Cerebellar nuclear complex (tissue), 1 donor: ENCODE results near the gene SYNRG.

Experiments used
- DNase-seq, 2 experiments: peaks; one replicate each; lab custom pipeline; 2025; lab: John Stamatoyannopoulos, UW

The SYNRG gene

DNA sequence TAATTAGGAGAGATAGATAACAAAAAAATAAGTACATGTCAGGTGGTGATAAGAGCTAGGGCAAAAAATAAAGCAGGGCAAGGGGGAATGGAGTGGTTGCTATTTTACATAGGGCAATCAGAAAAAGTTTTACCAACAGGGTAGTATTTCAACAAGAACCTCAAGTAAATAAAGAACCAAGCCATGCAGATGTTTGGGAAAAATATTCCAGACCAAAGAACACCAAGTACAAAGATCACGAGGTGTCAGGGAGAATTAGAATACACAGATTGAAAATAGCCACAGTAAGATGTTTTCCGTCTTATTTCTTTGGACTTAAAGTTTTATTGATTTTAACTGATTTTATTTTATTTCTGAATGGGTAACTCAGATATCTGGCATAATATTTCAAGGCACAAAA lies 11.1 kb downstream of the SYNRG start:
- DNase-seq, result no peak

DNA sequence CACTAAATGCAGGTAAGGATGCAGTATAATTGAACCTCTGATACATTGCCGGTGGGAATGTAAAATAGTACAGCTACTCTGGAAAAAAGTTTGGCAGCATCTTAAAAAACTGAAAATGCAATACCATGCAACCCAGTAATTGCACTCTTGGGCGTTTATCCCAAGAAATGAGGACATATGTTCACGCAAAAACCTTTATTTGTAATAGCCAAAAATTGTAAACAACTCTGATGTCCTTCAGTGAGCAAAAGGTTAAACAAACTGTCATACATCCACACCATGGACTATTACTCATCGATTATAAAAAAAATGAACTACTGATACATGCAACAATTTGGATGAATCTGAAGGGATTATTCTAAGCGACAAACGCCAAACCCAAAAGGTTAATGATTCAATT lies 16.9 kb downstream of the SYNRG start:
- DNase-seq, result no peak

DNA sequence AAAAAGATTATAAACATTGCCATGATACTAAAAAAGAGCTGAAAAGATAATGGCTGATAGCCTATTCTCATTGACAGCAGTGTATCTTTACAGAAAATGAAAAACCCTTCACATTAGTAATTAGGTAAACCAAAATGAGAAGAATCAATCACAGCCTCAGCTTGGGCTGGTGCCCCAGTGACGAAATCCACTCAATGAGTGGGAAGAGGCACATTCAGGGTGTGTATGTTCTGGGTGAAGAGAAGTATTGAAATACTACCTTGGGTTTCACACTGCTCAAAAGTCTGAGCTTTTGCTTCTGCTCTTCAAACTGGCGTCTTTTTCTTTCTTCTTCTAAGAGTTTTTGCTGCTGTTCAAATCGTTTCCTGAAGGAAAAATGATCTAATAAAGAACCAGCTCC lies 24.2 kb downstream of the SYNRG start:
- DNase-seq, result no peak

DNA sequence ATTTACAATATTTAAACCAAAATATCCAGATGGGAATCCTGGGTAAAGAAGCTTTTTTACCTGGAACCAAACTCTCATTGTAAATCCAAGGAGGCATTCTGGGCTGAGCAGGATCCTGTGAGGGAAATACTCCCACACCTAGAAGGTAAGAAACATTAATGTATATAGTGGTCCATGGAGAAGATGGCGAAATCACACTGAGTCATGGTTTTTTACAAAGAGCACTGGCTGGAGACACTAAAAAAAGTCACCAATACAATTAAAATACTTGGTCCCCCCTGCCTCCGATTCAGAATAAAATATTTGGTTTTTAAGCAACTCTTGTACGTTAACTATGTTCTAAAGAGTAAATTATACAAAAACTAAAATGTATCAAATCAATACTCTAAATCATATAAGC lies 32.9 kb downstream of the SYNRG start:
- DNase-seq, result no peak

DNA sequence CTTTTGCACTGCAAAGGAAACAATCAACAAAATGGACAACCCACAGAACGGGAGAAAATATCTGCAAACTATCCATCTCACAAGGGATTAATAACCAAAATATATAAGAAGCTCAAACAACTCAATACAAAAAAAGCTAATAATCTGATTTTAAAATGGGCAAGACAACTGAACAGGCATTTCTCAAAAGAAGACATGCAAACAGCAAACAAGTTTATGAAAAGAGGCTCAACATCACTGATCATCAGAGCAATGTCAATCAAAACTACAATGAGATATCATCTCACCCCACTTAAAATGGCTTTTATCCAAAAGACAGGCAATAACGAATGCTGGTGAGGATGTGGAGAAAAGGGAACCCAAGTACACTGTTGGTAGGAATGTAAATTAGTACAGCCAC lies 34.8 kb downstream of the SYNRG start:
- DNase-seq, result no peak

DNA sequence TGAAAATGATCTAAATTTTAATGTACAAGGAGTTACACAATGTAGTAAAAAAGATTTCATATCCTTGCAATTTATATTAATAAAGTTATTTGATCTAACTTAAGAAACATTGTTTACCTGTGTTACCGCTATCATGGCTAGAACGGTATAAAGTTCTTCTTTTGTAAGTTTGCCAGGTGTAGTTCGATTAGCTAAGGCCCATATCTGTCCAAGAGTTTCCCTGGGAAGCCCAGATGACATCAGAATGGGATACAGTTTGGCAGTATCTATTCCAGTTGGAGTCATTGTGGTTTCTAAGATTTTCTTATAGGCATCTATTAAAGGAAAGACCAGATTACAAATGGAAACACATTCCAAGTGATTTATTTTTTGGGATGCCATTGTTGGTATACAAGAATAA lies 37.5 kb downstream of the SYNRG start:
- no peak for DNase-seq

DNA sequence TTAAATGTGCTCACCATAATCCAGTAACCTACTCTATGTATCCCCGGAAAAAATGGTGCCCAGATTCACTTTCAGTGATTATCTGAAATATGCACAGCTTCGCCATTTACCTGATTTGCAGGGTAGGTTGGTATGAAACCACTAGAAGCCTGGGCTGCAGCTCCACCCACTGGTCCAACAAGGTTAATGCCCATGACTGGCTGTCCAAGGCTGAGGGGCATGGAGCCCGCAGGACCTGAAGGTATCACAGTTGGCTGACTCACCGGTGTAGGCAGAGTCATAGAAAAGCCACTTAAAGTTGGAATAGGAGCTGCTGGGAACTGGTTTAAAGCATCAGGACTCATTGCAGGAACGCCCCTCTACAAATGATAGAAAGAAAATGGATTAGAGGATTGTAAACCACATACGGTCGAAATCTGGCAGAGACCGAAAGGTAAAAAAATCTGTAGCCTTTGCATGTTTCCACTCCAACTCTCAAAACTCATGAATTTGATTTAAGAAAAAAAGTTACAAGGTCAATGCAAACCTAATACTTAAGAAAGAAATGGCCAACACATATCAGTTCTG lies 38.6 kb downstream of the SYNRG start:
- no peak for DNase-seq

DNA sequence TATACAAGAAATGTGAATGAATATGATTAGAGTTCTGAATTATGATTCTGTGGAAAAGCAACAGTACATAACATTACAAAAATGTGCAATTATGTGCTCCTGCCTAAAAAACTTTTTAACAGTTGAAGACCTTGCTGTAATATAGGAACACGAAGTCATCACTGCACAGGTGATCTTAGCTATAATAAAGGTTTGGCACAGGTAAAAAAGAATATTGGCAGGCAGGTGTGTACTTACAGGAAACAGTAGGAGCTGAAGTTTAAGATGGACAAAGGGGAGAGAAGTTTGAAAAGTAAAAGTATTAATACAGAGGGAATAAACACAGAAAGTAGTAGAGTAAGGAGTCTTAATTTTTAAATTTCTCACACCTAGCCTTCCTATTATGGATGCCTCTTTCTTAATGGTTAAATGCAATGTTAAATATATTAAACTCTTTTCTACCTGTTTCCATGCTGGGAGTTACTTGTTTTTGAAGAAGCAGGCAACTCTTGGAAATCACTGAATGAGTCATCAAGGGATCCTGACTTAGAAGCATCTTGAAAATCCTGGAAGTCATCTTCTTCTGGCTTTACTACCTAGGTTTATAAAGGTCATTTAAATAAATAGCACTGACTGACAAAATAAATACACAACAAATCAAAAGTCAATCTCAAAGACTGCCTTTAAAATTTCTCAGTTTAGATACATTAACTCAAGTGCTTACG lies 40.7 kb downstream of the SYNRG start:
- no peak for DNase-seq

DNA sequence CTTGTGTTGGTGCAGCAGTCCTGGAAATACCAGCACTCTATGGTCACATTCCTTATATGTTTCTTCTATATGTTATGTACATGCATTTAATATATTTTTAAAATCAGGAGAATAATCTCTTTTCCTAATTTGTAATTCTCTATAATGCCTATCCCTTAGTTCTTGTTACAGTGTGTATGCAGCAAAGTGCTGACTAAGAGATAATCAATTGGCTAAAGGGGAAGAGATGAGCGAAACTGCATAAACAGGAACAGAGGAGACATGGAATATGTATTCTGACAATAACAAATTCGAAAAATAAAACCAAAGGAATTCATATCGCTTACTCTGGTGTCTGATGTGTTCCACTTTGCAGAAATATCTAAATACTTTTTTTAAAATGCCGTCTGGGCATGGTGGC lies 41.7 kb downstream of the SYNRG start:
- DNase-seq, result no peak

DNA sequence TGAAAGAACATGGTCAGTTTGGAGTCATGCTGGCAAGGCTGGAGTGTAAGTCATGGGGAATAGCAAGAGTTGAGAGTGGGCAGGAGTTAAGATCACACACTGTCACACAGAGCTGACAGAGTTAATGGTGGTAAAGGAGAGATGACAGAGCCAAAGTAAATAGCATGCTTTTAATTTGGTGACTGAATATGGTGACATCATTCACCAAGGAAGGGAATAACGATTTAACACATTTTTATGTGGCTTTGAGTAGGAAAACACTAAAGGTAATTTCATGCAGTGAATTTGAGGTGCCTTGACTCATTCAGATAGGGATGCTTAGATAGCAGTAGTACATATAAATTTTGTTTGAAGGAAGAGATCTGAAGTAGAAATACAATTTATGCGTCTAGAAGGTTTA lies 42.1 kb downstream of the SYNRG start:
- no peak for DNase-seq

DNA sequence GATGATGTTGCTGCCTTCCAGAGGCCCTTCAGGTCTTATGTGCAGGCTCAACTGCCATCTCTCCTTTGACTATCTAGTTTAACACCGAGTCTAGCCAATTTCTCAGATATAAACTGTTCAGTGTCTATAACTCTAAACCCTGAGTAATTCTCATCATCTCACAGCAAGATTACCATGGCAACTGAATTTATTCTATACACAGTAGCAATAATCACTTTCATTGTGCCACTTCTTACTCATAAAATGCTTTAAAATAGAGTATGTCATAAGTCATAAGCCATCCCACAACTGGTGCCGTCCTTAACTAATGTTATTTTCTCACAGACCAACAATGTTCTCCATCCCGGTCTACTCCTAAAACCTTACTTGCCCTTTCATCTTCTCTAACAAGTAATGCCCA lies 45.0 kb downstream of the SYNRG start:
- DNase-seq, result no peak

DNA sequence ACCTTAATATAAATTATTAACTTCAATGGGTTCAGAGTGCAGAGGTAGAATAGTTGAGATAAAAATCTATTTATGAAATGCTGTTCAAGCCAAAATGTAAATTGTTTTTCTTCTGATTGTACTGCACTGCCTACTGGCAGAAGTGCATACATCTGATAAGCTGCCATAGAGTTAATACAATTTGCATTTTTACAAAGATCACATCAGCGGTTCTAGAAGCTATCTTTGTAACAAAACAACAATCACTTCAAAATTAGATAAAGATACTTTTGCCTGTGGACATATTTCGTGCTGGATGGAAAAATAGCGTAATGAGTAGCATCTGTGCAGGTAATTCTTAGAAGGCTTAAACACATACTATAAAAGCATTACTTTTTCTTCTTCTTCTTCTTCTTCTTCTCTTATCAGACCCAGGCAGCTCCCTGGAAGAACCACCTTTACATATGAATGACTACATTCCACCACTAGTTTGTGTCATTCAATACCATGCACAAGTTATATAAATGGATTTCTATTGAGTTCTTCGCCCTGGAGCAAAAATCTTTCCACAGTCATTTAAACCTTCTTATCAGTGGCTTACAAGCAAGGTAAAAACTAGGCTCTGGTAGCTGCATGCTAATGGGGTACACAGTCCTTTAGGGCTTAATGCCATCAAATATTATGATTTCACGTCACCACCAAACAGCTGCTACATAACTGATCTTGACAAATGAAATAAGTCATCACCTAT lies 47.0 kb downstream of the SYNRG start:
- no peak for DNase-seq

DNA sequence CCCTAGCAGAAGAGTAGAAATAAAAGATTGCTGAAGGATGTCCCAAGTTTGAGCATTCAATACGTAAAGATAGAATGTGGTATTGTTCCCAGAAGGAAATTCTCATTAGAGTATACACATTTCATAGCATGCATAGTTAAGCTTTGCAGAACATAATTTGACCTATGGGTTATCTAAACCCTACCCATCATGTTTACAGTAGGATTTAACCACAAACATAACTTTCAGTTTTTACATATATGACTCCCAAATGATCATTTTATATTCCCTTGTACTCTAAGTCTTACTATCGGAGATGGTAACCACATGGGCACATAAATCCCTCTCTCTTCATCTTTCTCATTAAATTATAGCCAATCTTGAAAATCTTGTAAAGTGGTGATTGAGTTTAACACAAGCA lies 50.9 kb downstream of the SYNRG start:
- DNase-seq, result no peak

DNA sequence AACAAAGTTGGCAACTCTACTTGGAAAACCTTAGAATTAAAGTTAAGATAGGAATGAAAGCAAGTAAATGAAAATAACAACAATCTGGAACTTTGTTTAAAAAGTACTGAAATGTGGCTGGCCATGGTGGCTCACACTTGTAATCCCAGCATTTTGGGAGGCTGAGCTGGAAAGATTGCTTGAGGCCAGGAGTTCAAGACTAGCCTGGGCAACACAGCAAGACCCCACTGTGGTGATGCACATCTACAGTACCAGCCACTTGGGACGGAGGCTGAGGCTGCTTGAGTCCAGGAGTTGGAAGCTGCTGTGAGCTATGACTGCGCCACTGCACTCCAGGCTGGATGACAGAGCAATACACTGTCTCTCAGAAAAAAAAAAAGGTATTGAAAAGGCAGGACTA lies 51.7 kb downstream of the SYNRG start:
- no peak for DNase-seq

DNA sequence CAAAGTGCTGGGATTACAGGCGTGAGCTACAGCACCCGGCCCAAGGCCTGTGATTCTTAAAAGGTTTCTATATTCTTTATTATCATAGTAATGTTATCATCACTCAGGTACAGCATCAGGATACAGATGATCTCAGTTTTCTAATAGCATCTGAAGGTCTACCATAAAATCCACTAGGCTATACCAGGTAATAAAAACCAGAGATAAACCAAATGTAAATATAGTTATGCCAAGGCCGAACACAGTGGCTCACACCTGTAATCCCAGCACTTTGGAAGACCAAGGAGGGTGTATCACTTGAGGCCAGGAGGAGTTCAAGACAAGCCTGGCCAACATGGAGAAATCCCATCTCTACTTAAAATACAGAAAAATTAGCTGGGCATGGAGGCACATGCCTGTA lies 53.8 kb downstream of the SYNRG start:
- DNase-seq, result no peak

DNA sequence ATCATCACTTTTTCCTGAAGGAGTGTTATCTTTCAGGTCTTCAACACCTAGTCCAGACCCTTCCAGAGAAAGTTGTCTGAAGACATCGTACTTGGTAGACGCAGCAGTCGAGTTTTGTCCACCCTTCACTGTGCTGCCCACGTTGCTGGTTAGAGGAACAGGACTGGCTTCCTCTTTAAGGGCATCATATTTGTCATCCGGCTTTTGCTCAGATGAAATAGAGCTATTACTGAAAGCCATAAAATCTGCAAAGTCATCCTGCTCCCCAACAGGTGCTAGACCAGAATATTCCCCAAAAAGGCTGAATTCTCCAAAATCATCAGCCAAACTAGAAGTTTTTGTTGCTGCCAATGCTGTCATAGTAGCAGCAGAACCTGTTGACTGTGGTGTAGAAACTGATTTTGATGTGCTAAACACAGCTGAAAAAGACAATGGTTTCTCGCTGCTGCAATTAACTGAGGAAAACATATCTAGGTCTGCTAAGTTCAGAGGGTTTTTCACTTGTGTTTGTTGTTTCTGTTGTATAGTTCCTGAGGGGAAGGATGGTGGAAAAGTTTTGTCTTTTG lies 55.7 kb downstream of the SYNRG start:
- DNase-seq, result no peak

DNA sequence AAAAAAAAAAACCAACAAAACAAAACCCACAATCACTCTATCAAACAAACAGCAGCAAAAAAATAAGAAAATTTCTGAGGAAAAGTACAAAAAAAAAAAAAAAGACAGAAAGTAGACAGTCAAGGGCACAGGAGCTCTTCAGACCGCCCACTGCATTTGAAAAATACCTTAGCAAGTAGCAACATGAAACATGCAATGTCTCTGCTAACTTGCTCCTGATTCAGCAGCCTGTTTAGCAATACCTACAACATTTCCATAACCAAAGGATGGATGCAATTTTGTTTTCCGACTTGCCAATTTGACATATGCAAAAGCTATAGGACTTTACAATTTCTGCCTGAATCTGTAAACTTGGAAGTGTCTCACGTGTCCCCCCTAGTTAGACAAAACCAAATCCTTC lies 57.4 kb downstream of the SYNRG start:
- peak in 1 of 2 experiments; percentile 2 for DNase-seq

DNA sequence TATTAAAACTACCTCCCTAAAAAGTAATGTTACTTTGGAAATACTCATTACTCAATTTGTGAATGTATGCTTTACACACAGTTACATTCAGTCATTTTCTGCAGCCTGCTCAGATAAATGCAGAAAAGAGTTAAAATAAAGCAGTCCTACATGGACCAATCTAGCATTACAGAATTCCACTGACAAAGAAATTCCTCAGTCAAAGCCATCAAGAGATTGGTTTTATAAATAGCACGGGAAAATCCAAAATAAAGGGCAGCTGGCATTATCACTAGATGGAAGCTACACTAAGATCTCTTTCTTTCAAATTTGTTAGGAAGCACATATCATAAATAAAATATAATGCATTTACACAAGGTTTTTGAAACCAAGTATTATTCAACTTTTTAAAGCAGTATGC lies 61.2 kb downstream of the SYNRG start:
- DNase-seq, result no peak

DNA sequence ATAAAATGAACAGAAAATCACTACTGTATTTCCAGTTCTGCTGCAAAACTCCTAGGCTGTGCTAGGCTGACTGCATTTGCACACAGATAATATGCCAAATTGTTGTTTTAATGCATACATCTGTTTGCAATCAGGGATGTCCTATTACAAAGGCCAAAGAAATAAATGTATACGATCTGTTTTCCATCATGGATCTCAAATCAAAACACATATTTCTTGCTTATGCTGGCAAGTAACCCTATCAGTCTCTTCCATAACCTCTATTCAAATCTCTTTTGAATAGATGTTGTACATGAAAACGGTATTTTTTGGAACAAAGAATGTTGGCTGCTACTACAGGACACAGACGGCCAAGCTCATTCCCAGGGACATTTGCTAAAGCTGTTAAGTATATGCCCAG lies 62.9 kb downstream of the SYNRG start:
- no peak for DNase-seq

DNA sequence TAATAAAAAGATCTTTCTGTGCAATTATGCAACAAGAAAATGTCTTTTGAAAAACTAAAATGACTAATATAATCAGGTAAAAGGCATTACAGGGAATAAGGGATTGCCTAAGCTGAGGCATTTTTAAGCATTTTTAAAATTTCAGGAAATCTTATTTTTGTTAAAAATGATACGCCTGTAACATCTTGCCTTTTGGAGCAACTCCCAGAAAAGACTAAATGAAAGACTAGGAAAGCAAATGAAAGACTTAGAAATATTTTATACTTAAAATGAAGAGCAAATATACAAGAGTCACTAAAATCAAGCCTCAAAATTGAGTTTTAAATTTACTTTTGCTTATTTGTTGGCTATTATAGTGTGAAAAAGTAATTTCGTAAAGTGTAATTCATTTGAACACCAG lies 63.7 kb downstream of the SYNRG start:
- no peak for DNase-seq

DNA sequence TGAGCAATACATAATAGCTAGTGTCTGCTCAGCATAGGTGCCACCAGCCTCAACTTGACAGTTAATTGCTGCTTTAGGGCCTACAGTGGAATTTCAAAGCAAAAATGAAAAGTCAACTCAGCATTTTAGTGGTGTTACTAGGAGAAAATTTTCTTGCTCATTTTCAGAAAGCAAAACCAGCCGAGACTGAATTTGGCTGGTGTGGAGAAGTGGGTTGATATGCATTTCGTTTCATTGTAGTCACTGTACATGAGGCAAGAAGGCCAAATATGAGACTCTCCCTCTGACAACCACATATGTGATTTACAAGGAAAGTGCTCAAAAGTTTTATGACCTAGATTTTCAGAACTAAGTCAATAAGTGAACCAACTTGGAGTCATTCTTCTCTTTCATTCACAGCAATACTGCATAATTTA lies 65.6 kb downstream of the SYNRG start:
- no peak for DNase-seq

DNA sequence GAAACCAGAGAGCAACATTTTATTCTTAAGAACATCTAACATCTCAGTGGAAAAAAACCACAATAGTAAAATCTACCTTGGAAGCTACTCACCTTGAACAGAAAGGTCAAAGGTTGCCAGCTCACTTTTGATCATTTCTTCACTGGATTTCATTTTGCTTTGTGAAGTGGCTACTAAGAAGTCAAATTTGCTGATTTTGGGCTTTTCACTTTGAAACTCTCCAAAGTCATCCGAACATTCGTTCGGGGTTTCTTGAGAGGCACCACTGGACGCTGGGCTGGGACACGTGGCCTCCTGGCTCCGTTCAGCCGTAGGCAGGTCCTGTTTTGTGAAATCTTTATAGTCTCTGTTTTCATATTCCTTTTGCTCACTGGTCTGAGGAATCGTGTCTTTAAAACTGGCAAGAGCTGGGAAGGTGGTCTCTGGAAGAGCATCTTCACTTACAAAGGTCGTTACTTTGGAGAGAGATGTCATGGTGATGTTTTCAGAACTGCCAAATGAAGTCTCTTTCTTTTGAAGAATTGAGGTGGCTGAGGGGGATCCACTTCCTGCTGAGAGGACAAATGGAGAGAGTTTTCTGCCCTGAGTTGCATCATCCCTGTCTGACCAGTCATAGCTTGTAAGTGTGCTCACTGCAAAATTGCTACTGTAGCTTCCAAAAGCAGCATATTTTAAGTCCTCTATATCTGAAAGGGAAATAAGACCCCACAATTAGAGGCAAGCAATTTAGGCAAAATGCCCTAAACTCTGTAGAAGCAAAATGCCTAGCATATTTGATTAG lies 67.1 kb downstream of the SYNRG start:
- no peak for DNase-seq
